HG02938 (cell line): ENCODE data around the gene MARCHF3.
"Not testable (repeated sequence)": the region's sequence is repeated elsewhere in the genome, so short reads cannot be mapped to it uniquely, and the experiment has no call there.

Experiments
- ATAC-seq: cut with Tn5 transposase; IDR thresholded peaks from one replicate; pipeline ENCODE4 v1.9.1; 2021; ENCODE audit warnings: mild to moderate bottlenecking, moderate library complexity; ENCODE audit not compliant: unreplicated experiment

MARCHF3 gene

GRCh38 chr5:127051591-127051990, 21.2 kb upstream of the MARCHF3 start:
- ATAC-seq: no peak

GRCh38 chr5:127046343-127047072, 16.1 kb upstream of the MARCHF3 start:
- no peak for ATAC-seq

DNA sequence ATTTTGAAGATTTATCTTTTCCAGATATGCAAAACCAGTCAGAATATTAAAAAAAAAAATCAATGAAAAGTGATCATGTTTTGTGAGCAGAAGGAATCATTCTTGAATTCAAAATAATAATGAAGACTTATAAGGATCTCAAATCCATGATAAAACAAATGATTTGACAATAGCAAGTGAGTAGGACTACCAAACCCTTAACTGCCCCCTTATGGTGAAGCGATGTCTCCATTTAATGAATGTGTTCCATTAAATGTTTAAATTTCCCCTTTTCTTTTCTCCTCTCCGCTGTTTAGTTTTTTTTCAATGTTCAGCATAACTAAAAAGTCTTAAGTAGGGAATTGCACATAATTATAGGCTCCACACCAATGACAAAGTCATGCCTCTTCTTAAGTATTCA, 12.2 kb upstream of the MARCHF3 start:
- ATAC-seq: no peak

DNA sequence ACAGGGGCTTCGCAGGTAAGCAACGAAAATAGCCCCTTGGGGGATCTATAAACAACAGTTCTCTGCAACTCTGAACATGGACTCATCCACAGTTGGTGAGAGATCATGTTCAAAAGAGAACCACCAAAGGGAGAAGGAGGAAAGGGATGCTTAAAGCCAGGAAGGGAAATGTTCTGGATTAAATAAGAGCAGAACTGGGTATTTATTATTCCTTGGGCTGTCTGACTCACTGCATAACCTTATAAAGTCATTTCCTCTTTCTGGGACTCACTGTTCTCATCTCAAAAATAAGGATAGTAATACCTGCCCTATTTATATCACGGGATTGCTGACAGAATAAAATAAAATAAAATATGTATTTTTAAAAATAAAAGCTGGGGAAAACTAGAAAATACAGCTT, 11.2 kb upstream of the MARCHF3 start:
- no peak for ATAC-seq

DNA sequence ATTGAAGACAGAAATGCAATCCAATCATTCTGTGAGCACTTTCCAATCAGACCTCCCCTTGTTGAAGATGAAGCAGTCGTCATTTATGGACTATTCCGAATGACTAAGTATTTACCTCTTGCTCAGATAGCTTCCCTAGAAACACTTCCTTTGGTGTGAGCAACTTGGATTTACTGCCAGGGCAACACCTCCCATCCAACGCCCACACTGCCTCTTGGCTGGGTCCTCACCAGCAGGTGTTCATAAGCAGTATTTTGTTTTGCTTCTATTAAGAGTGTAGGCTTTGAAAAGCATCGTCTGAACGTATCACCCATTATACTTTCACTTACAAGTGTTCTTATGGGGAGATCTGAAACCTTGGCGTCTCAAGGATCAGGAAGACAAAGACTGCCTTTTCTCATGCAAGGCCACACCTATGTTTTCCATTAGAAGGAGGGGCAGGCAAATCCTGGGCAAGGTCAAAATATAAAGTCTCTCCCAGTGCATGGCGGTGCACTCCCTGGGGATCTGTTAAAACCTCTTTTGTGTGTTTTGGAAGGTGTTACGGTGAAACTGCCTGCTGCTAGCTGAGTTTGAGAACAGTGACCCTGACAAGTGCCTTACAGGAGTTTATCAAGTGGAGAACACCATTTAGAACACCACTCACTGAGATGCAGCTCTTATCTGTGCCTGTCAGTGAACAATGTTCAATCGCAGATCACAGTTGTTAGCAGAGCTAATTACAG, 10.6 kb upstream of the MARCHF3 start:
- ATAC-seq: no peak

DNA sequence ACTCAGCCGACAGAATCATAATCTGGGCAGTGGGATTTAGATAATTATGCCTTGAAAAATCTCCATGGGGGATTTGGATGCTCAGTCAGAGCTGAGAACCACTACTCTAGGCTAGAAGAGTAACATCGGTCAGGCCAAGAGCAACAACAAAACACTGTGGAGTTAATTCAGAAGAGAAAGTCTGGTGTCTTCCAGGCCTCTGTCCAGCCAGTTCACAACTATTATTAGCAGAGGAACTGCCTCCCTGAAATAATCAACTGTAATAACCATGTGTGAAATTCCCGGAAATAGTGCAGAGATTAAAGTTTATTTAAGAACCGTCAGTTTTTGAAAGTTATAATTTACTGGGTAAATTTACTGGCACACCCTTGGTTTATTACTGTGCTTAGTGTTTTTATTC, 8.2 kb upstream of the MARCHF3 start:
- ATAC-seq: no peak

- ATAC-seq: no peak
Measured at GRCh38 chr5:127031863-127032232, 1.5 kb upstream of the MARCHF3 start.

GRCh38 chr5:127031147-127031862, 947 bp upstream of the MARCHF3 start:
- ATAC-seq: peak; percentile 26

DNA sequence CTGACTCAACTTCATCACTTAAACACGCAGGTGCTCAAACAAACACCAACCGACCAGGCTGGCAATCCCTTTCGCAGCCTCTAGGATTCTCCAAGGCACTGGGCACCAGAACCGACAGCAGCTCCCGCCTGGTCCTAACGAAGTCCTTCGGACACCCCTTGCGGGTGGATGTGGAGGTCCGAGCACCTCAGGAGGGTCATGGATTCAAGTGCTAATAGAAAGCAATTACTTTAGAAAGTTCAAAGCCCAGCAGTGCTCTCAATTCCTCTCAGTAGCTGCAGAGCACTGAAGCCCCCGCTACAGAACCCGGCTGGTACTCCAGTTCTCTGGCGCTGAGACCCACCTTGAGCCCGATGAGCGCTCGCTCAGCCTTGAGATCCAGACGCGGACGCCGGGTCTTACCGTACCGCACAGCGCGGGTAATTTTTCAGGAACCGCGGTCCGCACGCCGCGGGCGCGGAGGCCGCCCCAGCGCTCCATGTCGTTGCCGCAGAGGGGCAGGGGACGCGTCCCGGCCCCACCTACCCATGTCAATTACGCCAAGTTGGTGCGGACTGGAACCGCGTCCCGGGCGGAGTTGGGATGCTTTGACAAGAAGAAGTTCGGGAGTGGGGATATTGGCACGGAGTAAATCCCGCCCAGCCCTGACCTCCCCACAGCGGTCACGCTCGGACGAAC, 638 bp downstream of the MARCHF3 start:
- peak; percentile 21 for ATAC-seq

- no peak for ATAC-seq
Measured at GRCh38 chr5:127028822-127029457, 1.4 kb downstream of the MARCHF3 start.

DNA sequence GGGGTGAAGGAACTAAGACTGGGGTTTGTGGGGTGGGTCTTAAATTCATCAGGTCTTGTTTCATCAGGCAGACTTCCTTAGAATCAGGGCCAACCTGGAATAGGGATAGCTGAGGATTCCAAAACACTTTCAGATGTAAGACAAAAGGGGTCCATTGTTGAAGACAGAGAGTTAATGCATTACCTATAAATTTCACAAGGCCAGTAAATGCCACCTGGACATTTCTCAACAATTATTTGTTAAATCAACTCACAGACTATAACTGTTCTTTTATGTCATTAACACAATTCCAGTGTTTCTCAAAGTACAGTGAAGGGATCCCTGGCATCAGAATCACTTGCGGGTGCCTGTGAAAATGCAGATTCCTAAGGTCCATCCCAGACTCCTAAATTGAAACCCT, 2.8 kb downstream of the MARCHF3 start:
- ATAC-seq: no peak

DNA sequence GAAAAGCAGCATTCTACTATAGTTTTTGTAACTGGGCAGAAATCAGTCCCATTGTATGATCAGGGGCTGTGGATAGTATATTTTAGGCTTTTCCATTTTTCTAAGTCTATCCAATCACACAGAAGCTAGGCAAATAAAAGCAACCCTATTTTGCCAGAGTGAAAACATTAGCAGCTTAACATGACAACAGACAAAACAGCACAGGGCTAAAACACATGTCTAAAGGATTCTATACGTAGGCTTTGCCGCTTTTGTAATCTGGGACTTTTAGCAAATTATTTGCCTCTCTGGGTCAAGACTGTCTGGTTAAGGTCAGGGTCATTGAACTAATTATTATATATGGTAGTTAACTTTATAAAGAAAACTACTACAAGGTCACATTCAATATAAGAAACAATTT, 4.2 kb downstream of the MARCHF3 start:
- no peak for ATAC-seq

- no peak for ATAC-seq
Measured at GRCh38 chr5:127025467-127025866, 4.9 kb downstream of the MARCHF3 start.

DNA sequence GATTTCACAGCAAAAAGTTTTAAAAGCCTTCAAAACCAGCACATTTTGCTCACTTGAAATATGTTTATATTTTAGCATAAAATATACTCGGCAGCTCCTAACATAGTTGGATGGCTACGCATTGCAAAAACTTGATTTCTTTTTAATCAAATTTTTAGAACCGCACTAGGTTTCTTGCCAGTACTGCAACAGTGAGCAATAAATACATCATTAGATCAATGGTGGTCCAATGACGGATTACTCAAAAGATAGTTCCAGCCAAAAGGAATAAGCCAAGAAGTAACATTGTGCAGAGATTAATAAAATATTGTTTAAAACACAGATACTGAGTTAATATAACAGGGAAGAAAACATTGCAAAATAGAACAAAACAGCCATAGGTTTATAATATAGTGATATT, 5.5 kb downstream of the MARCHF3 start:
- ATAC-seq: no peak

DNA sequence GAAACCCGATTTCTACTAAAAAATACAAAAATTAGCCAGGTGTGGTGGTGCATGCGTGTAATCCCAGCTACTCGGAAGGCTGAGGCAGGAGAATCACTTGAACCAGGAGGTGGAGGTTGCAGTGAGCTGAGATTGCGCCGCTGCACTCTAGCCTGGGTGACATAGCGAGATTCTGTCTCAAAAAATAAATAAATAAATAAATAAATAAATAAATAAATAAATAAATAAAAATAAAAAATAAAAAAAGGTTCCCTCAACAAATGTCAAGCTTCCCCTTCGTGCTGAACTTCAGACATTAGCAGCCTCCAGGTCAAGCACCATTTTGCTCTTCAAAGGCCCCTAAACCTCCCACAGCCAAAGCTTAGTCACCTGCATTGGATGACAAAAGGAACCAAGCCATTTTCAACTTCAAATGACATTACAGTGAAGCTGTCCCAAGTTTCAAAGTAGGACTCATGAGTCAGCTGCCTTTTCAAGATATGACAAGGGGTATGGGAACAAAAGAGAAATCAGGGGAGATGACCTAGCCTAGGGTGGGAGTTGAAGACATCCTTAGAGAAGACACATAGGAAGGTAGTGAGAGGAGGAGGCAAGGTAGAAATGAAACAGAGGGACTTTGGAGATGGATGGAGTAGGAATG, 6.7 kb downstream of the MARCHF3 start:
- ATAC-seq: not testable (repeated sequence)

- ATAC-seq: no peak
Measured at GRCh38 chr5:127022846-127023245, 7.5 kb downstream of the MARCHF3 start.

DNA sequence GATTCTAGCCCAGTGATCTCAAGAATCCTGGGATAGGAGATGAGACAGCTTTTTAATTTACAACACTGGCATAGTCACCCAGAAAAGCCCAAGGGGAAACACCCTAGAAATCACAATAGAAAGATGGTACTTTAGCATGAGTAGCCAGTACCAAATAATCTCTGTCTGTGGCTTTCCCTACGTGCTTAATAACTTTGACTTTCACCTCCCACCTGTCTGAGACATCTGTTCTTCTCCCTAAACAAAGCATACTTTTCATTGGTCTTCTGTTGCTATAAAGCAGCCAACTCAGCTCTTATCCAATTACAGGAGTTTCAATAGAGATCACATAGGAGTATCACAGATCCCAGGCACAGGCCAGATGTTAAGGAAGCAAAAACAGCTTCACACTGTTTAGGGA, 10.4 kb downstream of the MARCHF3 start:
- ATAC-seq: no peak

DNA sequence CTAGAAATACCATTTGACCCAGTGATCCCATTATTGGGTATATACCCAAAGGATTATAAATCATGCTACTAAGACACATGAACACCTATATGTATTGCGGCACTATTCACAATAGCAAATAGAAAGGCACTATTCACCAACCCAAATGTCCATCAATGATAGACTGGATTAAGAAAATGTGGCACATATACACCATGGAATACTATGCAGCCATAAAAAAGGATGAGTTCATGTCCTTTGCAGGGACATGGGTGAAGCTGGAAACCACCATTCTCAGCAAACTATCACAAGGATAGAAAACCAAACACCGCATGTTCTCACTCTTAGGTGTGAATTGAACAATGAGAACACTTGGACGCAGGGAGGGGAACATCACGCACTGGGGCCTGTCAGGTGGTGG, 13.6 kb downstream of the MARCHF3 start:
- not testable (repeated sequence) for ATAC-seq

DNA sequence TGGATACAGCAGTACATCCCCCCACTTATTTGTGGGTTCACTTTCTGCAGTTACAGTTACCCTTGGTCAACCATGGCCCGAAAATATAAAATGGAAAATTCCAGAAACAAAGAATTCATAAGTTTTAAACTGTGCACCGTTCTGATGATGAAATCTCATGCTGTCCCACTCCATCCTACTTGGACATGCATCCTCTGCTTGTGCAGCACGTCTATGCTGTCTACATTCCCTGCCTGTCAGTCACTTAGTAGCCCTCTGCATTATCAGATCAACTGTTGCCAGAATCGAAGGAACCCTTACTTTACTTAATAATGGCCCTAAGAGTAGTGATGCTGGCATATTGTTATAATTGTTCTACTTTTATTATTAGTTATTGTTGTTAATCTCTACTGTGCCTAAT, 14.6 kb downstream of the MARCHF3 start:
- ATAC-seq: no peak

DNA sequence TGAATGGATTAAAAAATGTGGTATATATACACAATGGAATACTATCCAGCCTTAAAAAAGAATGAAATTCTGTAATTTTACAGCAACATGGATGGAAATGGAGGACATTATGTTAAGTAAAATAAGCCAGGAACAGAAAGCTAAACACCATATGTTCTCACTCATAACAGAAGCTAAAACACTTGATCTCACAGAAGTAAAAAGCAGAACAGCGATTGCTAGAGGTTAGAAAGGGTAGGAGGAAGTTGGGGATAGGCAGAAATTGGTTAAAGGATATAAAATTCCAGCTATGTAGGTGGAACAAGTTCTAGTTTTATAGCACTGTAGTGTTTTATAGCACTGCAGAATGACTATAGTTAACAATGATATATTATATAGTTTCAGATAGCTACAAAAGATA, 15.8 kb downstream of the MARCHF3 start:
- ATAC-seq: peak; percentile 41
